SK-N-SH (cell line): ENCODE data around the gene CPT1B.

Source experiments
- CTCF ChIP-seq: fragments of 200-600 bp; sonication (generic); IDR thresholded peaks from 2 replicates; pipeline ENCODE4 v1.6.1; 2017; ENCODE audit warnings: antibody characterized with exemption, mild to moderate bottlenecking, moderate library complexity
- EP300 ChIP-seq, 2 experiments: IDR thresholded peaks; 2 replicates each; pipeline versions ENCODE4 v1.4.0 to v1.6.1; 2012; ENCODE audit warnings: borderline replicate concordance in 1 of 2, low read depth in 1 of 2, low read length in 1 of 2
- FOXJ3 ChIP-seq: sonication (generic); formaldehyde crosslinking; IDR thresholded peaks from 2 replicates; pipeline ENCODE4 v1.5.1; 2020; ENCODE audit warnings: mild to moderate bottlenecking, missing genetic modification reagents
- POLR2AphosphoS5 ChIP-seq: IDR thresholded peaks from 2 replicates; pipeline ENCODE4 v1.6.1; 2012; ENCODE audit warnings: low read depth, low read length
- ZBTB33 ChIP-seq: IDR thresholded peaks from 2 replicates; pipeline ENCODE4 v1.4.0; 2012; ENCODE audit warnings: low read depth, borderline replicate concordance

GRCh38 chr22:50569896-50570535, 8.2 kb downstream of the CPT1B start:
- TF ChIP-seq CTCF (no peak), EP300 (IDR thresholded peaks at IDR 0.05; ENCODE audit: borderline replicate concordance in 1 of 2, low read depth in 1 of 2, low read length in 1 of 2) (no peak), POLR2AphosphoS5 (no peak), ZBTB33 (no peak), FOXJ3 (CRISPR knock-in tag) (no peak)
